GM23338 (cell line): ENCODE results near the gene CDK14.

ENCODE experiments used
- CREB1 ChIP-seq: fragments of 250-450 bp; sonication (Bioruptor Pico); IDR thresholded peaks from 2 replicates; pipeline ENCODE4 v1.5.0; 2020; ENCODE audit warnings: low read depth, mild to moderate bottlenecking, moderate library complexity
- CTCF ChIP-seq, 2 experiments: fragments of 200-600 bp in 1 of 2; sonication (generic) in 1 of 2; conservative IDR thresholded peaks; 2 replicates each; pipeline versions ENCODE4 v1.5.1 to v1.6.1; 2016 to 2017; ENCODE audit warnings: antibody characterized with exemption in 2 of 2, low read depth in 2 of 2, mild to moderate bottlenecking in 2 of 2, moderate library complexity in 1 of 2
- JUNB ChIP-seq: IDR thresholded peaks from one replicate; pipeline ENCODE4 v1.6.1; 2016; ENCODE audit warnings: antibody characterized with exemption; ENCODE audit not compliant: unreplicated experiment
- POLR2AphosphoS5 ChIP-seq: IDR thresholded peaks from 2 replicates; pipeline ENCODE4 v1.6.1; 2016; ENCODE audit warnings: antibody characterized with exemption, low read depth
- REST ChIP-seq: IDR thresholded peaks from one replicate; pipeline ENCODE4 v1.6.1; 2018; ENCODE audit warnings: antibody characterized with exemption; ENCODE audit not compliant: unreplicated experiment

GRCh38 chr7:90853205-90853604, 257.1 kb downstream of the CDK14 start:
- TF ChIP-seq CREB1 (CRISPR knock-in tag) (no peak), CTCF (conservative IDR thresholded peaks at IDR 0.05; ENCODE audit: low read depth in 2 of 2) (no peak), REST (no peak), POLR2AphosphoS5 (no peak), JUNB (no peak)
